Gastroesophageal sphincter (tissue), 4 donors: ENCODE results near the gene MLLT6. TPM values are rescaled to one million over a fixed set of nuclear protein-coding genes. Genes with fewer than 3 reads are reported as not detected.

ENCODE experiments used
- ATAC-seq: fragments of 150-250 bp; one replicate; pipeline ENCODE4 v1.9.1; 2016; ENCODE audit warnings: mild to moderate bottlenecking, moderate library complexity
- H3K27ac ChIP-seq, 4 donors: fragments of 200-600 bp; sonication (generic) in 3 of 4; 1 replicate in 3 of 4; 2 replicates in 1 of 4; pipeline ENCODE4 v1.5.1; 2016 to 2019
- H3K27me3 ChIP-seq: fragments of 200-600 bp; sonication (generic); one replicate; pipeline ENCODE4 v1.5.1; 2019
- H3K36me3 ChIP-seq, 2 donors: fragments of 200-600 bp; sonication (generic); one replicate each; pipeline ENCODE4 v1.5.1; 2019; ENCODE audit warnings: control low read depth in 1 of 2
- H3K4me1 ChIP-seq, 3 donors: fragments of 200-600 bp; sonication (generic); 1 replicate in 2 of 3; 2 replicates in 1 of 3; pipeline ENCODE4 v1.5.1; 2016 to 2019; ENCODE audit warnings: control low read depth in 2 of 3
- H3K4me3 ChIP-seq, 2 donors: fragments of 200-600 bp; sonication (generic); one replicate each; pipeline ENCODE4 v1.5.1; 2019; ENCODE audit warnings: mild to moderate bottlenecking in 1 of 2, moderate library complexity in 1 of 2
- H3K9me3 ChIP-seq, 3 donors: fragments of 200-600 bp; sonication (generic); one replicate each; pipeline ENCODE4 v1.5.1; 2017 to 2019; ENCODE audit warnings: control low read depth in 2 of 3
- CTCF ChIP-seq, 4 experiments: fragments of 200-600 bp in 2 of 4; fragments of 450-650 bp in 2 of 4; sonication (generic) in 1 of 4; IDR thresholded peaks; one replicate each; pipeline ENCODE4 v1.5.1; 2017 to 2019; ENCODE audit warnings: antibody characterized with exemption in 4 of 4, mild to moderate bottlenecking in 2 of 4, moderate library complexity in 2 of 4
- EP300 ChIP-seq: sonication (generic); formaldehyde crosslinking; IDR thresholded peaks from one replicate; pipeline ENCODE4 v1.6.1; 2017; ENCODE audit warnings: antibody characterized with exemption, mild to moderate bottlenecking
- POLR2A ChIP-seq, 2 donors: fragments of 450-650 bp; IDR thresholded peaks; one replicate each; pipeline ENCODE4 v1.6.1; 2017; ENCODE audit warnings: antibody characterized with exemption in 2 of 2, mild to moderate bottlenecking in 2 of 2, moderate library complexity in 1 of 2
- POLR2AphosphoS5 ChIP-seq: sonication (generic); formaldehyde crosslinking; IDR thresholded peaks from one replicate; pipeline ENCODE4 v1.6.1; 2017; ENCODE audit warnings: antibody characterized with exemption
- WGBS, 2 donors: methylation state at CpG; one replicate each; pipeline ENCODE4 v1.1.5; 2018; ENCODE audit warnings: low coverage in 1 of 2; 5-methylcytosine and 5-hydroxymethylcytosine counted together
- total RNA-seq, 4 donors: library from RNA; depleted of rRNA; stranded (reverse); fragments of >200 nt; gene quantifications; one replicate each; pipeline ENCODE4 v1.1.0, GENCODE V29; 2016

Gene MLLT6
- 100 to 1,000 TPM in 1 of 4 donors, 10 to 100 TPM in 3; 55.6 to 101 (median 77.9) TPM for total RNA-seq

GRCh38 chr17:38704606-38705522 lies at the start of gene MLLT6:
TSS of gene MLLT6 (plus strand) at chr17:38705273. CDS start at chr17:38705633, 360 bp downstream.
- Histone ChIP-seq H3K4me3 (peak within 1 kb of the TSS; percentile 75 to 94), H3K27ac (peak within 1 kb of the TSS; percentile 85 to 97 (median 96)), H3K36me3 (peaks cover 0 to 26% of the 10 kb centered on the region in 2 donors), H3K9me3 (no peaks in the 10 kb centered on the region), H3K27me3 (no peaks in the 10 kb centered on the region), H3K4me1 (peaks cover 0 to 71% (median 14%) of the 10 kb centered on the region in 3 donors)
- peak; percentile 71 for ATAC-seq
- whole genome bisulfite sequencing, 2 donors = 0 to 4% methylated on average over 5 to 19 of the region's 100 CpGs
- no peak for TF ChIP-seq CTCF (IDR thresholded peaks at IDR 0.05)
- TF ChIP-seq POLR2A (IDR thresholded peaks at IDR 0.05) = peak; percentile 24 to 34
- TF ChIP-seq POLR2AphosphoS5 = peak; percentile 45
- TF ChIP-seq EP300 = no peak

GRCh38 chr17:38656959-38657823 lies 47.9 kb upstream of the MLLT6 start:
- Histone ChIP-seq H3K4me3 (no peak overlapping the region), H3K9me3 (no peaks in the 10 kb centered on the region), H3K27me3 (peaks cover 68% of the 10 kb centered on the region), H3K4me1 (no peaks in the 10 kb centered on the region), H3K27ac (peak overlapping the region in 1 of 4 donors; percentile 51), H3K36me3 (no peaks in the 10 kb centered on the region)
- WGBS, 2 donors = 53 to 72% methylated on average over 13 of the region's 27 CpGs
- TF ChIP-seq CTCF (IDR thresholded peaks at IDR 0.05) (no peak), POLR2A (IDR thresholded peaks at IDR 0.05) (no peak), POLR2AphosphoS5 (no peak), EP300 (no peak)
- no peak for ATAC-seq

GRCh38 chr17:38657824-38658740 lies 47.0 kb upstream of the MLLT6 start:
- TF ChIP-seq EP300 (no peak), POLR2A (IDR thresholded peaks at IDR 0.05) (no peak), POLR2AphosphoS5 (no peak), CTCF (IDR thresholded peaks at IDR 0.05) (no peak)
- Histone ChIP-seq H3K4me1 (no peaks in the 10 kb centered on the region), H3K9me3 (no peaks in the 10 kb centered on the region), H3K4me3 (no peak overlapping the region), H3K36me3 (no peaks in the 10 kb centered on the region), H3K27ac (no peak overlapping the region), H3K27me3 (peaks cover 60% of the 10 kb centered on the region)
- ATAC-seq = no peak
- 73 to 87% methylated on average over 3 to 5 of the region's 15 CpGs for WGBS, 2 donors

GRCh38 chr17:38658741-38659345 lies 46.2 kb upstream of the MLLT6 start:
- no peak overlapping the region for H3K4me3 ChIP-seq
- WGBS, 2 donors = 40% methylated on average over 1 of the region's 13 CpGs; no CpG with 5 or more reads in 1 of the 2 donors
- no peaks in the 10 kb centered on the region for H3K4me1 ChIP-seq
- H3K9me3 ChIP-seq = no peaks in the 10 kb centered on the region
- ATAC-seq = no peak
- no peak for TF ChIP-seq CTCF (IDR thresholded peaks at IDR 0.05)
- TF ChIP-seq POLR2A (IDR thresholded peaks at IDR 0.05) = no peak
- no peak for TF ChIP-seq EP300
- no peak for TF ChIP-seq POLR2AphosphoS5
- peaks cover 59% of the 10 kb centered on the region for H3K27me3 ChIP-seq
- no peak overlapping the region for H3K27ac ChIP-seq
- H3K36me3 ChIP-seq = no peaks in the 10 kb centered on the region
